GM18517 (cell line): ENCODE results near the gene MMP20.

Experiments
- ATAC-seq: cut with Tn5 transposase; IDR thresholded peaks from one replicate; pipeline ENCODE4 v1.9.1; 2021; ENCODE audit warnings: mild to moderate bottlenecking, moderate library complexity; ENCODE audit not compliant: unreplicated experiment

Gene MMP20

DNA sequence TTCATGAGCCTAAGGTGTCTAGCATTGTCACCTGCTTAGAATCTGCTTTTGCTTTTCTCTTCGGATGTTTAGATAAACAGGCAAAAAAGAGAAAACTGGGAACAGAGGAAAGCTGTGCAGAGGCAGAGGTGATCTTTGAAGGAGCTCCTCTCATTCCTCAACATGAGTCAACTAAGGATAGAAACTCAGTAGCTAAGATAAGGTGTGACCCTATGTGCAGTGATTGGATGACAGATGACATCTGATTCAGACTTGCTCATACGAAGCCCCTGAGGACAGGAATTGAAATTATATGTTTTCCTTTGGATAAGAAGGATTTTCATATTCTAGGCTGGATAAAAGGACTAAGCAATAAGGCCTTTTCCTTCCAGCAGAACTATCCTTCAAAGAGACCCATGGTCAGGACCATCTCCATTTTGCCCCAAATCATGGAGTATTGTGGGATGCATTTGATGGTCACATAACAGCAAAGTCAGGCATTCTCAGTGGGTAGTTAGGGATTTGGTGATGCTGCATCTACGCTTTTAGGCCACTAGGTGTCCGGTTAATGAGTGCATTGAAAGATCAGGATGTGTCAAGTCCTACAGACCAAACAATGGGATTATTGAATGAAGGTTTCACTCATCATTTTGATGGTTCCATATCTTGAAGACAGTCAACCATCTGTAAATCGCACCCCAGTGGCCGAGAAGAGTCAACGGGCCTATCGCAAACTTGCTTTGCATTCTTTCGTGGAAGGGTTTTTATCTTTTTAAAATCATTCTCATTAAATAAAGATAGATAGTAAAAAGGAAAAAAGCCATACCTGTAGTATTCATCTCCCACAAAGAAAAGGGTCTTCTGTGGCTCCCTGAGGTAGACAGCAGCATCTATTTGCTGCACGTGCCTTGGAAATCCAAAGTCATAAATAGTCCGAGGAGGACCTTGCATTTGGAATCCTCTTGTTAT lies 32.2 kb downstream of the MMP20 start:
- ATAC-seq: no peak

DNA sequence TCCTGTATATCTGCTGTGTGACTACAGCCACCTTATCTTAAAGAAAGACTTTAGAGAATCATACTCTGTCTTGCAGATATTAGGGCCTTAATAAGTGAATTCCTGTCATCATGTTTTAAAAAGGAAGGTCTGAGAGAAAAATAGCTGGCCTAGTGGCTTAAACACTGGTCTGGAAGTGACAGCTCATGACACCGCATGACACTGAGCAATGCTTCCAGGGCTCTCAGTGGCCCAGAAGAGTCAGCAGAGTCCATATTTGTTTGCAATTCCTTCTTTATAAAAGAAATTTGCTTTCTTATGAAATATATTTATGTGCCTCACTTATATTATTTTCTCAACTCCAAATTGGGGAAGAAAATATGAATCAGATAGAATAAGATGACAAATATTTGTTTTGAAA lies 33.0 kb downstream of the MMP20 start:
- ATAC-seq: no peak

DNA sequence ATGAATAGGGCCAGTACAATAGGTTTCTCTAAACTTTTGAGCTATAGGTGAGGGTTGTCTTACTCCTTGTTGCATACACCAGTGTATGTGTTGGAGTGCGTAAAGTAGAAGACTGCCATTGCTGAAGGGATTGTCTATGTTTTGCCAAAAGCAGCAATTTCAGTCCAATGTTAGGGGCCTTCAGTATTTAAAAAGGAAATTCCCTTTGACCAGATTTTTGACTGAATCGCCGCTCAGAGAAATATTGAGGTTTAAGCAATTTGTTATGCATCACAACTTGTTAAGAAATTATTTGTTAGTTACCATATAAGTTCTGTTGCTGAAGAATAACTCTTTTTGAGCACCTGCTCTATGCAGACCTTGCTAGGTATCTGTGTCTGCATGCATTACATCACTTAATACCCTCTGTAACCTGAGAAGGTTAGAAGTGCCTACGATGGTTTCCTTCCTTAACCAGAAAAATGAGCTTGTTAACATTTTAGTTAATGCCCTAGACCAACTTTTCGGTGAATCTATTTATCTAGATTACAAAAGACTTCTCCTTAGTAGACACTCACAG lies 33.9 kb downstream of the MMP20 start:
- no peak for ATAC-seq

DNA sequence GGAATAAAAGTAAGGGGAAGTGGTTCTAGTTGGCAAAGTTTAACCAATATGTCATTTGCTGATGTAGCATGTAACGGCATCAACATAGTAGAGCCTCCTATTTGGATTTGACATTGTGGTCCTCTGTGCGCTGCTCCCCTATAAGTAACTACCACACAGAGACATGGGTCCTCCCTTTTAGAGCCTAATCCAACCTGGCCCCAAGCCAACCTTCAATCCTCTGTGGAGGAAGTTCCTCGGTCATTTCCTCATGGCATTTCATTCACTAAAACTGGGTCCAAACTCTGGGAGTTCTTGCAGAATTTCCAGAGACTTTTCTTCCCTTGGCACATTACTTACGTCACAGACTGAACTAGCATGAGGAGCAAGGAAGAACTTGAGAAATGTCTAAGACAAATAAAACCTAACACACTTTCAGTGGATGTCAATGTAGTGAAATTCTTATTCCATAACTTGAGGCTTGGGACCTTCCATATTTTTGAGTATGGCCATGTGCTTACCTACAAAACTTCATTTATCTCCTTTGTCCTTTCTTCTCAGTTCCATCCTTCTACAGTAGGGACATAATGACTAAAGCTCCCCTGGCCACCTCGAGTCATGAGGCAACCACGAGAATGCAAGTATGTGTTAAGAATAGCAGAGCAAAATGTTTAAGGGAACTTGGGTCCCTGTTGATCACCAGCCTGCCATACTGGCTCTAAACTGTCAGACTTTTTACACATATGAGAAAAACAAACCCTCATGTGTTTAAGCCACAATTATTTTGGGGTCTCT lies 34.7 kb downstream of the MMP20 start:
- ATAC-seq: no peak

DNA sequence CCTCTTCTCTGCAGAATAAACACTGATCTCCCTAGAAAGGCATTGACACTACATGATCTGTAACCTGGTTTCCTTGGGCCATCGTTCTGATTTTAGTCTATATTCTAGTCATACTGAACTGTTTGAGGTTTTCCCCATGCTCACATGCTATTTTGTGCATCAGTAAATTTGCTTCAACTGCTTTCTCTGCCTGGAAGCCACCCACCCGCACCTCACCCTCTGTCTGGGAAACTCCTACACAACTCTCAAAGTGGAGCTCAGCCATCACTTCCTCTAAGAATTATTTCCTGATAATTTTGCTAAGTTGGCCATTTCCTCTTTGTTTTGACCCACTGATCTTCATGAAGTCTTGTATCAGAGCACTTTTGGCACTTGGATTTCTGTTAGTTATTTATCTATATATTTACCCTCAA lies 36.1 kb downstream of the MMP20 start:
- ATAC-seq: peak; percentile 68

DNA sequence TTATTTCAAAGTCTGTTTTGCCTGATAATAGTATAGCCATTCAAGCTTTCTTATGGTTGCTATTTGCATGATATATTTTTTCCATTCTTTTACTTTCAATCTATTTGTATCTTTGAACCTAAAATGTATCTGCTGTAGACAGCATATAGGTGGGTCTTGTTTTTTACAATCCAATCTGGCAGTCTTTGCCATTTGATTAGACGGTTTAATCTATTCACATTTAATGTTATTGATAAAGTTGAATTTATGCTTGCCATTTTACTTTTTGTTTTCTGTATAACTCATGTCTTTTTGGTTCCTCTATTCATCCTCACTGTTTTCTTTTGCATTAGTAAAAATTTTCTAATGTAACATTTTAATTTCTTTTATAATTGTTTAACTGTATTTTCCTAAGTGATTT lies 37.4 kb downstream of the MMP20 start:
- ATAC-seq: no peak

DNA sequence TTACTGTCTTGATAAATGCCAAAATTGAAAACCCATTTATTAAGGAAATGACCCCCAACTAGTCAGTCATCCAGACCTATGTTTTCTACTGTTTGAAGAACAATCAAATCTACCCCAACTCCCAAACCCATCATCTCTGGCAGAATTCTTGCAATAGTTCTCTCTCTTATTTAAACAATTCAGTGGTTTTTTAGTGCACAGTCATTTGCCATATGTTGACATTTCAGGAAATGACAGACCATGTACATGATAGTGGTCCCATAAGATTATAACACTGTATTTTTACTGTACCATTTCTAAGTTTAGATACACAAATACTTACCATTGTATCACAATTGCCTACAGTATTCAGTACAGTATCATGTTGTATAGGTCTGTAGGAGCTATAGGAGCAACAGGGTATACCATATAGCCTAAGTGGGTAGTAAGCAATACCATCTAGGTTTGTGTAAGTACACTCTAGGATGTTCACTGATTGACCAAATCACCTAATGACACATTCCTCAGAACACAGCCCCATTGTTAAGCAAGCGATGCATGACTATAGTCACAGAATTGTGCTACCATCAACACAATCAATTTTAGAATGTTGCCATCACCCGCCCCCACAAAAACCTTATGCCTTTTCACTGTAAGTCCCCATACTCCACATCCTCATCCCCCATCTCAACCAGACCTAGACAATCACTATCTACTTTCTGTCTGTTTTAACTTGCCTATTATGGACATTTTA lies 41.8 kb downstream of the MMP20 start:
- ATAC-seq: no peak

DNA sequence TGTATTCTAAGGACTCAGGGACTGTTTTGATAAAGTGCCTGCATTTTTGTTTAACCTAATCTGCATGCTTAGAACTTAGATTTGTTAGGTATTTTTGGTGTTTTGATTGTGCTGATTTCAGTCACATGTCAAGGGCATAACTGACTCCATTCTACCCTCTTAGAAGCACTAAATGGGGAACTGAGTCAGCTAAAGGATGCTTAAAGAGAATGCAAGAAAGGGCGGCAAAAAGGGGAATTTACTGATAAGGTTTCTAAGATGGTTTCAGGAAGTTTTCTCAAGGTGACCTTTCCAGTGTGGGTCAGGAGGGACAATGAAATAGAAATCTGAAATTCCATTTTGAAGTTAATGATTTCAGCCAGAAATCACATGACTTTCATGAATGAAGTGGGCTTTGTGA lies 43.0 kb downstream of the MMP20 start:
- ATAC-seq: no peak

DNA sequence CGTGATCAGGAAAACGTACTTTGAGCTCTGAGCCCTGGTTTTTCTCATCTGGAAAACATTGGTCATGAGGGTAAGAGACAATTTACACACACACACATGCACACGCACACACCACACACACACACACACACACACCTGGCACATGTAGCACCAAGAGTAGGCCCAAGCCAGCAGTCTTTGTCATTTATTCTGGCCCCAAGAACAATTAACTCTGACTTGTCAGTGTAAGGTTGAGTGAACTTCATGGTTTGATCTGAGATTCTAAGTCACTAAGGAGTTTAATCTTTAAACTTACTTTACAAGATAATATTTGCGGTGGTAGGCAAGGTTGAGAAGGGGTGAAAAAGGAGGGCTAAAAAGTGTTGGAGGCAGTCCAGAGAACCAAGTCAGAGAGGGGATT lies 44.1 kb downstream of the MMP20 start:
- no peak for ATAC-seq

DNA sequence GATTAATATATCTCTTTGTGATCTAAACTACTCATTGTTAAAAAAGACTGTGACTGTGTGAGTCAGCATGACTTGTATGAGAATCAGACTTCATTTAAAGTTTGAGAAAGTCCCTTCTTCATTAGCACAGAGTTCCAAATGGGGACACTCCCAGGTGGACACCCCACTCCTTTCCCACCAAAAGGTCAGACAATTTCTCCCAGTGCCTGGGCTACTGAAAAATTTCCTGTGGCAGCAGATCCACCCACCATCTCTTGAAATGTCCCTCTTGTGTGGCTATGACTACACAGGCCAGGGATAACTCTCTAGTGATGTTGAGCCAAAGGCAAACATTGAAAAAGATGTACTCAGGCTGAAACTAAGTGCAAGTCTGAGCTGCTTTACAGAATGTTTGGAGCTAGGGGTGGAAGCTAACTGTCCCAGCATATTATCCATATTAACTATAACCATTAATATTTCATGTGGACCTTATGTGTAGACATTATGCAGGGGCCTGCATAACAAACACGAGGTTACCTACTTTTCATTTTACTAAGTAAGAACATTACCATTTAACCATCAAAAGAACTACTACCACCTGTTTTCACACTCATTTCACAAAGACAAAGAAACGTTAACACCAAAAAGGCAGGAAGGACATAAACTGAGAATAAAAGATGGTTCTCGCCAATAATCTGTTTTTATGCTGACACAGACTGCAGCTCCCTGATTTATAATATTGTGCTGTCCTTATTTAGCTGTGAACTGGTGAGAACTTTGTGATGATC lies 44.8 kb downstream of the MMP20 start:
- ATAC-seq: peak; percentile 39

DNA sequence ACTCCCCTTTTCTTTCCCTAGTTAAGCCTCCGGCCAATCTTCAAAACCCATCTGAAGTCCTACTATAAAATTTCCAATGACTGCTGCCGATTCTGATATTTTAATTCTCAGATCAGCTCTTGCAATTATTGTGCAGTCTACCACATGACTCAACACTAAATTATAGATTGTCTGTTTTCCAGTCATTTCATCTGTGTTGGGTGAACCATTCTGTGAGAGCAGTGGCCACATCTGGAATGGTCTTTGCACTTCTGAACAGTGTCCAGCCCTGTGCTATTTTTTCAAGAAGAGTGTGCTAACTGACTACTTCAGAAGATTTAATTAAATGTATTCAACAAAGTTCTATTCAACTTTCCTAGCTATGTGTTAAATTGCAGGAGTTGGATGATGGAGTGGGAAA lies 47.4 kb downstream of the MMP20 start:
- ATAC-seq: no peak

DNA sequence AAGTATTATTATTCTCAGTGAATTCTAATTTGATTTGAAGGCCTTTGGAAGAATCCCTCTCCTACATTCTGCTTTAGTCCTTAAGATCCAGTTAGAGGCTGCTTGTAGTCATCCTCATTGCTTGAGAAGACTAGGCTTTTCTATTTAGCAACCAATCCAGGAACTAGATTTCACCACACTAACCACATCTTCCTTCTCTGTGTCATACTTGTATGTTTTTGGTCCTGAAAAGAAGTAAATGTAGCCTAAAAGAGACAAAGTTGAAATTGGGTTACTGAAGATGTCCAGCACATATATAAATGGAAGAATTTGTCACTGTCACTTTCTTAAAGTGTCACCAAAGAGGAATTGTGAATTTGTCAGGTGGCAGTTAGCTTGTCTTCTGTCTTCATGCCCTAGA lies 48.0 kb downstream of the MMP20 start:
- no peak for ATAC-seq

DNA sequence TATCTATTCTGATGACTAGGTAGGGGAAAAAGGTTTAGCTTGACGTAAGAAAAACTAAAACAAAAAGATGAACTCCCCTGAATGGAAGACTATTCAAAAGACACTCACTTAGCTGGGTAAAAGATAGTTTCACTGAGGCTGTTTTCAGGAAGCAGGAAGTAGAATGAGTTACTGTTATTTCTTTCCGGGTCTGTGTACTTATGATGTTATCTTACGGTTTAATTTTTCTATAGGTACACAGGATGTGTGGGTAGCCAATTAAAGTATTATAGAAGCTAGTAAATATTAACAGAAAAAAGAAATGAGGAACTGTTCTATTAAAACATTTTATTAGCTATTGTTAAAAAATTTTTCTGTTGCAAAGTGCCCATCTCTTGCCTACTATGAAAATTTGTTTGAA lies 48.8 kb downstream of the MMP20 start:
- no peak for ATAC-seq

DNA sequence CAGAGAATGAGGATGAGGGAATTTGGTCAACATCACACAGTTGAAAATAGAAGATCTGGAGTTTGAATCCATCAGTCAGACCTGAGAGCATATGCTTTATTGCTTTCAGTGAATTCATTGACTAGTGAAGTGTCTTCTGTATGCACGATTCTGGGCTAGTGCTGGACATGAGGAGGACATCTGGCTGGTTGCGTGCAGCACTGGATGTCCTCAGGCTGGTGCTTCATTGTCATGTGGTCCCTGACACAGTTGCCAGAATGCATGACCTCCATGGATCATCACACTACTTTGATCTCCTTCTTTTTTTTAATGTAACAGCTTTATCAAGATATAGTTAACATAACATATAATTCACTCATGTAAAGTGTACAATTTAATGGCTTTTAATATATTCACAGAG lies 50.1 kb downstream of the MMP20 start:
- ATAC-seq: no peak

DNA sequence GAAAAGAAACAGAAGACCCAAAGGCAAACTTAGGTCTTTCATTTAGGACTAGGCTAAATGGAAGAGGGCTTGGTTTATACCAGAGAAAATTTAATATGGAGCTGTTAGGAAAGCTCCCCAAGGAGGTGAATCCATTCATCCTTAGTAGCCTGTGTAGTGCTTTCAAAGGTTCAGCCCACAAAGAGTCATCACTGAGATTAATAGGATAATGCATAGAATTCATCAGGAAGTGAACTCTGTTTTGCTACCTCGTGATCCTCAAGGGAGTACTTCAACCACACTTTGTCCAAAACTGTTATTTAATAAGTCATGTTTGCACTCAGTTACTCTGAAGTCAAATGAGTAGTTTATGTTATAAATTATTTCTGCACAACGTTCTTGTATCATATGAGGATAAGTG lies 51.3 kb downstream of the MMP20 start:
- ATAC-seq: no peak

DNA sequence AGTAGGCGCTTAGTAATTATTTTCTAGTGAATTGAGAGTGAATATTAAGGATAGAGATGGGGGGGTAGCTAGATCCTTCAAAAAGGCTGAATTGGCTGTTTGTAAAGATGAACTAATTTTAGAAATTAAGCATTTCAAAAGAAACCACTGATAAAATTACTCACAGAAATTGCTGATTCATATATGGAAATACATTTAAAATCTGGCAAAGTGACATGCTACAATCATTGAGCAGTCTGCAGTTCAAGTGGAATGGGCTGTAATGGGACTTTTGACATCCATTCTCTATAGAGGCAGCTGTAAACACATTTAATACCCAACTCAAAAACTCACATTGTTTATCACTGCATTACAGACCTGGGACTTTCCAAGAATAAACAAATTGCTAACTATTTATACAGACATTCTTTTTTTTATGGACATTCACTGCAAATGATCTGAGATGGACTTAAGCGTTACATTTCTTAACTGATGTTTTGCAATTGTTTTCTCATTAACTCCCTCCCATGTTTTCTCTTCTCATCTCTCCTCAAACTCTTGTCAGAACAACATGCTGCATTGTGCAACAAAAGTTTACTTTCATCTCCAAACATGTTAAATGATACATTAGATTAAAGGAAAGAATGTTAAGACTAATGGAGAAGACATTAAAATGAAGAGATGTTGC lies 52.4 kb downstream of the MMP20 start:
- ATAC-seq: no peak

DNA sequence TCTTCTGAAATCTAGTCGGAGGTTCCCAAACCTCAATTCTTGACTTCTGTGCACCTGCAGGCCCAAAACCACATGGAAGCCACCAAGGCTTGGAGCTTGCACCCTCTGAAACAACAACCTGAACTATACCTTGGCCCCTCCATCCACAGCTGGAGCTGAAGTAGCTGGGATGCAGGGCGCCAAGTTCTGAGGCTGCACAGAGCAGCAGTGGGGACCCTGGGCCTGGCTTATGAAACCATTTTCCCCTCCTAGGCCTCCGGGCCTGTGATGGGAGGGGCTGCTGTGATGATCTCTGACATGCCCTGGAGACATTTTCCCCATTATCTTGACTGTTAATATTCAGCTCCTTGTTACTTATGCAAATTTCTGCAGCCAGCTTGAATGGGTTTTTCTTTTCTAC lies 56.3 kb downstream of the MMP20 start:
- ATAC-seq: no peak

DNA sequence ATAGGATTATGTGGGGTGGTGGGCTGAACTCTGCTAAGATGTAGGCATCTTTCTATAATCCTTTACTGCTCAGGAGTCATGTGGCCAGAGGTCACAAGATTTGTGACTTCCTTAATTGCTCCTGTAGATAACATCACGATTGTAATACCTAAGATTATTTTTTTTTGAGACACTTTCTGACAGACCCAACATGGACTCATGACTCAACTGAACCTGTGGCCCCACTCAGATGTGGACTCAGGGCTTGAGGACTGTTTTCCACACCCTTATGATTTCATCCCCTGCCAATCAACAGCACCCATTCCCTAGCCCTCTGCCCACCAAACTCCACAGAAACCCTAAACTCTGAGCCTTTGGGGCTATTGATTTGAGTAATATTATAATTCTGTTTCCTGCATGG lies 59.0 kb downstream of the MMP20 start:
- ATAC-seq: no peak

DNA sequence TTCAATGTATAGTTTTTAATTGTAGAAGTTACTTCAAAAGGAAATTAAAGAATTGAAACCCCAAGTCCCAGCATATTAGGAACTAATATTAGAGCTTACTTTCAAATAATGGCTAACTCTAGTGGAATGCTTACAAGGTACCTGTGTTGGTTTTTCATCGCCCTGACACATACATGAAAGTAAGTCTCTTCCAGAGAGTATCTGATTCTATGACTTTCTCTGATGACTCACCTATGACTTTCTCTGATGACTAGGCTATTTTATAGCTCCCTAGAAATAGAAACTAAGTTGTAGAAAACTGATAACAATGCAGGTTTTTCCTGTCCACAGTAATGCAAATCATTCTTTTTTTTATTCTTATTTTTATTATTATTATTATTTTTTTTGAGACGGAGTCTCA lies 61.0 kb downstream of the MMP20 start:
- ATAC-seq: peak; percentile 58

DNA sequence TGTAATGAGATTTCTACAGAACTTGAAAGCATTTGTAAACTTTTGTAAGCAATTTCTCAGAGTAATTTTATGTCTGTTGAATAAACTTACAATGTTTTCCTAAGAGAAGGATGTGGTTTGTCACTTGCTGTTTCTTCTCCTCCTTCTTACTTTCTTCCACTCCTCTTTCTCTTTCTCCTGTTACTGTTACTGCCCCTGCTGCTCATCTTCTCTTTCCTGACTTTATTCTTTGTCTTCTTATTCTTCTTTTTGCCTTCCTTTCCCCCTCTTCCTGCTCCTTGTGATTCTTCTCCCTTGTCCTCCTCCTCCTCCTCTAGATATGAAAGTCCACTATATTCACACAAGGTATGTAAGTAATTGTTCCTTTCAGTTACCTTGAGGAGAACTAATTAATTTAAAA lies 63.5 kb downstream of the MMP20 start:
- no peak for ATAC-seq
